ENCODE measurements around the gene EIF4H. TPM values are rescaled to one million over a fixed set of nuclear protein-coding genes. Genes with fewer than 3 reads are reported as not detected.

EIF4H gene
- total RNA-seq, 1 experiment from 2014 or later, result 365 TPM

DNA sequence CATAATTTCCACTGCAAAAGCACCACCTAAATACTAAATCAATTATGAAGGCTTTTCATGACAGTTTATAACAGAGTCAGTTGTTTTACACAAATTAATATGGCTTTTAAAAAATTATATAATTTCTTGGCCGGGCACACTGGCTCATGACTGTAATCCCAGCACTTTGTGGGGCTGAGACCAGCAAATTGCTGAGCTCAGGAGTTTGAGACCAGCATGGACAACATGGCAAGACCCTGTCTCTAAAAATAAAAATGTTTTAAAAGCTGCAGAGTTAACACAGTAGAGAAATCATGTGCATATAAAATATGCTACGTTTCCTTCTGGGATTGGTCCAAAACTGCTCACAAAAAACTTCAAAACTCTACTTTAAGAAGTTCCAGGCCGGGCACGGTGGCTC lies 43.6 kb upstream of the EIF4H start:
- intact Hi-C loops (cut with micrococcal nuclease), result no loop called here
- Mint-ChIP-seq H3K4me1 (ENCODE audit: insufficient read depth, unreplicated experiment) (no peaks in the 10 kb centered on the region), H3K27ac (ENCODE audit: low read depth, unreplicated experiment) (no peak overlapping the region), H3K4me3 (ENCODE audit: unreplicated experiment) (no peak overlapping the region), H3K36me3 (ENCODE audit: insufficient read depth, unreplicated experiment) (no peaks in the 10 kb centered on the region), H3K9me3 (ENCODE audit: unreplicated experiment) (no peaks in the 10 kb centered on the region), H3K27me3 (ENCODE audit: insufficient read depth, unreplicated experiment) (no peaks in the 10 kb centered on the region)
- ChIA-PET POLR2A (interaction anchor here (0.8 to 1.4 kb wide), 3 partner anchors 11 to 330 kb away, joined by 3 to 4 read pairs (median 3); no protein-coding TSS in a partner anchor), CTCF (no interaction called here)
- TF ChIP-seq, protein P1, sequence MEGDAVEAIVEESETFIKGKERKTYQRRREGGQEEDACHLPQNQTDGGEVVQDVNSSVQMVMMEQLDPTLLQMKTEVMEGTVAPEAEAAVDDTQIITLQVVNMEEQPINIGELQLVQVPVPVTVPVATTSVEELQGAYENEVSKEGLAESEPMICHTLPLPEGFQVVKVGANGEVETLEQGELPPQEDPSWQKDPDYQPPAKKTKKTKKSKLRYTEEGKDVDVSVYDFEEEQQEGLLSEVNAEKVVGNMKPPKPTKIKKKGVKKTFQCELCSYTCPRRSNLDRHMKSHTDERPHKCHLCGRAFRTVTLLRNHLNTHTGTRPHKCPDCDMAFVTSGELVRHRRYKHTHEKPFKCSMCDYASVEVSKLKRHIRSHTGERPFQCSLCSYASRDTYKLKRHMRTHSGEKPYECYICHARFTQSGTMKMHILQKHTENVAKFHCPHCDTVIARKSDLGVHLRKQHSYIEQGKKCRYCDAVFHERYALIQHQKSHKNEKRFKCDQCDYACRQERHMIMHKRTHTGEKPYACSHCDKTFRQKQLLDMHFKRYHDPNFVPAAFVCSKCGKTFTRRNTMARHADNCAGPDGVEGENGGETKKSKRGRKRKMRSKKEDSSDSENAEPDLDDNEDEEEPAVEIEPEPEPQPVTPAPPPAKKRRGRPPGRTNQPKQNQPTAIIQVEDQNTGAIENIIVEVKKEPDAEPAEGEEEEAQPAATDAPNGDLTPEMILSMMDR (IDR thresholded peaks at IDR 0.05; ENCODE audit: unreplicated experiment), result no peak
- no TSS peak for BruUV-seq (replicated peaks)
- DNase-seq (ENCODE audit: unreplicated experiment), result no peak

- TF ChIP-seq, protein P1 (IDR thresholded peaks at IDR 0.05; ENCODE audit: unreplicated experiment), result no peak
- Mint-ChIP-seq H3K4me3 (ENCODE audit: unreplicated experiment) (no peak overlapping the region), H3K27ac (ENCODE audit: low read depth, unreplicated experiment) (no peak overlapping the region), H3K27me3 (ENCODE audit: insufficient read depth, unreplicated experiment) (no peaks in the 10 kb centered on the region), H3K4me1 (ENCODE audit: insufficient read depth, unreplicated experiment) (no peaks in the 10 kb centered on the region), H3K9me3 (ENCODE audit: unreplicated experiment) (no peaks in the 10 kb centered on the region), H3K36me3 (ENCODE audit: insufficient read depth, unreplicated experiment) (no peaks in the 10 kb centered on the region)
- intact Hi-C loops (cut with micrococcal nuclease), result no loop called here
- POLR2A ChIA-PET, result no interaction called here
- peak; percentile 34 for DNase-seq (ENCODE audit: unreplicated experiment)
- CTCF ChIA-PET, result no interaction called here
- BruUV-seq (replicated peaks), result no TSS peak
Observed at GRCh38 chr7:74134117-74134620, 40.0 kb upstream of the EIF4H start.

DNA sequence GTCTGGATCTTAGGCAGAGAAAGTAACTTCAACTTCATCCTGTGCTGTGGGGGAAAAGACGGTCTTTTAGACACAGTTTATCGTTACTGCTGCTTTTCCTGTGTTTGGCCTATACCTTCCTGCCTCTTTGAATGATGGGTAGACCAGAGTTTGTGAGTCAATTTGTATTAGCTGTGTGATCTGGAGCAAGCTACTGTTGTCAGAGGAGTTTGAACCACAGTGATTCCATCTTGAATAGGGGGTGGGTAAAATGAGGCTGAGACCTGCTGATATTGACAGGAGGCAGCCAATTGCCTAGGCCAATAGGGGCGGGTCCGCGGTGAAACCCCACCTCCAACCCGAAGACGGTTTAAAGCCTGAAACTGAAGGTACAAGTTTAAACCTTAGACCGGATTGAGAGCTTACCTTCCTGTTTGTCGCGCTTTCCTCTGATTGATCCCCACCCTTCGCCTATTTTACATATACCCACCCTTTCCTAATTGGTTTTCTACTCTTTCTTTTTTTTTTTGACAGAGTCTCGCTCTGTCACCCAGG lies 35.8 kb upstream of the EIF4H start:
- POLR2A ChIA-PET, result no interaction called here
- Mint-ChIP-seq H3K36me3 (ENCODE audit: insufficient read depth, unreplicated experiment) (peaks cover 5% of the 10 kb centered on the region), H3K27ac (ENCODE audit: low read depth, unreplicated experiment) (no peak overlapping the region), H3K4me3 (ENCODE audit: unreplicated experiment) (no peak overlapping the region), H3K9me3 (ENCODE audit: unreplicated experiment) (no peaks in the 10 kb centered on the region), H3K4me1 (ENCODE audit: insufficient read depth, unreplicated experiment) (no peaks in the 10 kb centered on the region), H3K27me3 (ENCODE audit: insufficient read depth, unreplicated experiment) (no peaks in the 10 kb centered on the region)
- intact Hi-C loops (cut with micrococcal nuclease), result no loop called here
- BruUV-seq (replicated peaks), result no TSS peak
- CTCF ChIA-PET, result interaction anchor here (0.6 to 1.1 kb wide), 4 partner anchors 14 to 477 kb away, joined by 3 to 5 read pairs (median 4); no protein-coding TSS in a partner anchor
- DNase-seq (ENCODE audit: unreplicated experiment), result no peak
- TF ChIP-seq, protein P1 (IDR thresholded peaks at IDR 0.05; ENCODE audit: unreplicated experiment), result no peak

DNA sequence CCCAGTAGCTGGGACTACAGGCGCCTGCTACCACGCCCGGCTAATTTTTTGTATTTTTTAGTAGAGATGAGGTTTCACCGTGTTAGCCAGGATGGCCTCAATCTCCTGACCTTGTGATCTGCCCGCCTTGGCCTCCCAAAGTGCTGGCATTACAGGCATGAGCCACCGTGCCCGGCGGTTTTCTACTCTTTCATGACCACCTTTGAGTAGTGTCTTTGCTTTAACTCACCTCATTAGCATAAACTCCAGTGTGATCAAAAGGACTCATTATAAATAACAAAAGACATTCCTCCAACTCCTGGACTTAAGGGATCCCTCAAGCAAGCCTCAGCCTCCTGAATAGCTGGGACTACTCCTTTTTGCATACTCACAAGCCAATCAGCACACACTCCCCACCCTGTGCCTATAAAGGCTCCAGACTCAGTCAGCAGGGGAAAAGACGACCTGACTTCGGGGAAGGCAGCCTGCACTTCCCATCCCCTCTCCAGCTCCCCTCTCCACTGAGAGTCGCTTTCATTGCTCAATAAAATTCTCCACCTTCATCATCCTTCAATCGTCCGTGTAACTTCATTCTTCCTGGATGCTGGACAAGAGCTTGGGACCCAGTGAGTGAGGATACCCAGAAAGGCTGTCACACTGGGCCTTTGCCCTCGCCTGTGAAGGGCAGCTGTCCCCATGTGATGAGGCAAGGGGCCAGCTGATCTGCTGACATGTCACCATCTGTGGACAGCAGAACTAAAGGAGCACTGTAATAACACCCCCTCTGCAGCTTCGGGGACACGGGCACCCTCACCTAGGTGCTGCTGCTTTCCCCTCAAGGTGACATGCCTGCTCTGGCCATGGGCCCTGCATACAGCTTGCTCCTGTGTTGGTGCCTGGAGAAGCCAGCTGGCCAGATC lies 35.0 kb upstream of the EIF4H start:
- intact Hi-C loops (cut with micrococcal nuclease), result no loop called here
- H3K9me3 Mint-ChIP-seq (ENCODE audit: unreplicated experiment), result no peaks in the 10 kb centered on the region
- ChIA-PET POLR2A (no interaction called here), CTCF (interaction anchor here (0.6 to 1.1 kb wide), 4 partner anchors 14 to 290 kb away, joined by 3 to 4 read pairs (median 4); no protein-coding TSS in a partner anchor)
- TF ChIP-seq, protein P1 (IDR thresholded peaks at IDR 0.05; ENCODE audit: unreplicated experiment), result no peak
- H3K4me3 Mint-ChIP-seq (ENCODE audit: unreplicated experiment), result no peak overlapping the region
- H3K27ac Mint-ChIP-seq (ENCODE audit: low read depth, unreplicated experiment), result no peak overlapping the region
- no peaks in the 10 kb centered on the region for H3K4me1 Mint-ChIP-seq (ENCODE audit: insufficient read depth, unreplicated experiment)
- no TSS peak for BruUV-seq (replicated peaks)
- no peaks in the 10 kb centered on the region for H3K27me3 Mint-ChIP-seq (ENCODE audit: insufficient read depth, unreplicated experiment)
- peaks cover 5% of the 10 kb centered on the region for H3K36me3 Mint-ChIP-seq (ENCODE audit: insufficient read depth, unreplicated experiment)
- no peak for DNase-seq (ENCODE audit: unreplicated experiment)
